Colonic mucosa (tissue), 4 donors: ENCODE data around the gene HMGN4. TPM values are rescaled to one million over a fixed set of nuclear protein-coding genes. Genes with fewer than 3 reads are reported as not detected.
"Not testable (repeated sequence)": the region's sequence is repeated elsewhere in the genome, so short reads cannot be mapped to it uniquely, and the experiment has no call there.

Experiments used
- DNase-seq: peaks from one replicate; pipeline ENCODE4 v3.0.0-alpha.2; 2020
- H3K27ac ChIP-seq: fragments of 200-600 bp; one replicate; pipeline ENCODE4 v1.8.0; 2021
- H3K27me3 ChIP-seq: fragments of 200-600 bp; one replicate; pipeline ENCODE4 v1.8.0; 2021
- H3K36me3 ChIP-seq: fragments of 200-600 bp; one replicate; pipeline ENCODE4 v1.8.0; 2021
- H3K4me1 ChIP-seq: fragments of 200-600 bp; one replicate; pipeline ENCODE4 v1.8.0; 2021; ENCODE audit warnings: mild to moderate bottlenecking
- H3K4me3 ChIP-seq: fragments of 200-600 bp; one replicate; pipeline ENCODE4 v1.8.0; 2021
- H3K9ac ChIP-seq, 2 donors: one replicate each; pipeline ENCODE4 v1.7.0; 2013; ENCODE audit warnings: control low read depth in 2 of 2, low read depth in 2 of 2, low read length in 2 of 2
- H3K9me3 ChIP-seq: fragments of 200-600 bp; one replicate; pipeline ENCODE4 v1.8.0; 2021
- CTCF ChIP-seq: fragments of 200-600 bp; IDR thresholded peaks from one replicate; pipeline ENCODE4 v1.8.0; 2022; ENCODE audit warnings: antibody characterized with exemption, mild to moderate bottlenecking
- intact Hi-C: fragments of 100-400 bp; cut with DNase I; formaldehyde crosslinking; loops from one replicate; pipeline ENCODE4 v1.14.1; 2022
- total RNA-seq, 2 donors: library from RNA; stranded (reverse); fragmentation: NEBNext Ultra II Directional in 1 of 2; extraction: Animal tissue kit (Norgen Biotek cat#: 25700) in 1 of 2; gene quantifications; one replicate each; pipeline ENCODE4 v1.2.1, GENCODE V29; 2021
- donor health status: healthy.
- donor health status: DM: no; HTN: no; CAD: no.
- donor health status: DM: no; HTN: no; CAD: no.

Gene HMGN4
- total RNA-seq, 2 donors from 2014 or later = 40.6 to 56.0 TPM

DNA sequence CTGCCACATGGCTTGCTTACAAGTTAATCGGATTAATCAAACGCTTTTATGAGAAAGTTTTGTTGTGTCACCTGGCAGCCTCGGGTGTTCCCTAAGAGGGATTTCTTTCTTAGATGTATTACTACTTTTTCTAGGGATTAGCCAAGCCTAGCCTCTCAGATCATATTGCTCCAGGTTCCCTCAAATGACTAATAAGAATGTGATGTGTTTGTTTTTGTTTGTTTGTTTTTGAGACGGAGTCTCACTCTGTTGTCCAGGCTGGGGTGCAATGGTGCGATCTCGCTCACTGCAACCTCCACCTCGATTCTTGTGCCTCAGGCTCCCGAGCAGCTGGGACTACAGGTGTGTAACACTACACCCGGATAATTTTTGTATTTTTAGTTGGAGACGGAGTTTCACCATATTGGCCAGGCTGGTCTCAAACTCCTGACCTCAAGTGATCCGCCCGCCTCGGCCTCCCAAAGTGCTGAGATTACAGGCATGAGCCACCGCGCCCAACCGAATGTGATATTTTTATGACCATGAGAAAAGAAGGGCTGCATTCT is 977 bp downstream of the HMGN4 start:
- Histone ChIP-seq H3K36me3 (no peaks in the 10 kb centered on the region), H3K9me3 (no peaks in the 10 kb centered on the region), H3K27ac (peak overlapping the region; percentile 93), H3K4me3 (peak overlapping the region; percentile 77), H3K4me1 (peaks cover 12% of the 10 kb centered on the region), H3K9ac (peak overlapping the region; percentile 72 to 94), H3K27me3 (no peaks in the 10 kb centered on the region)
- DNase-seq = no peak
- intact Hi-C loops = no loop called here
- TF ChIP-seq CTCF = no peak

DNA sequence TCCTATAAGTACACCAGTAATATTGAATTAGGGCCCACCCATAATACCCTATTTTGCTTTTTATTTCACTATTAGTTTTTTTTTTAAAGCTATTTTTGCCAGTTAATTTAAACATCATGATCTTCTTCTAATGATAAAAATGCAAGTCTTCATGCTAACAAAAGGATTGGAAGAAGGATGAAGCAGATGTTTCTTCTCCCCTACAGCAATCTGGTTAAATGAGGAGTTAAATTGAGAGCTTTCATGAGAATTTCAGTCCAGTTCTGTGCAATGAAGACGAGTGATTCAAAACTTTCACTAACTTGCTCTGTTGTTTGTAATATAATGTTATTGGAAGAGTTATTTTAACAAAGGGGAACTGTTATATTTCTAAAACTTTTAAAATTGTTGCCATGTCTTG is 3.4 kb downstream of the HMGN4 start:
- Histone ChIP-seq H3K4me3 (no peak overlapping the region), H3K4me1 (peaks cover 12% of the 10 kb centered on the region), H3K27ac (no peak overlapping the region), H3K9ac (no peak overlapping the region), H3K36me3 (no peaks in the 10 kb centered on the region), H3K9me3 (no peaks in the 10 kb centered on the region), H3K27me3 (no peaks in the 10 kb centered on the region)
- DNase-seq = no peak
- intact Hi-C loops = no loop called here
- TF ChIP-seq CTCF = no peak

- H3K9me3 ChIP-seq = no peaks in the 10 kb centered on the region
- H3K4me1 ChIP-seq = peaks cover 7% of the 10 kb centered on the region
- no peaks in the 10 kb centered on the region for H3K27me3 ChIP-seq
- H3K36me3 ChIP-seq = no peaks in the 10 kb centered on the region
- no peak overlapping the region for H3K27ac ChIP-seq
- no peak overlapping the region for H3K9ac ChIP-seq
- TF ChIP-seq CTCF = no peak
- no peak overlapping the region for H3K4me3 ChIP-seq
- no peak for DNase-seq
- intact Hi-C loops = no loop called here
These were observed 5.8 kb downstream of the HMGN4 start for GRCh38 chr6:26543953-26544352.

DNA sequence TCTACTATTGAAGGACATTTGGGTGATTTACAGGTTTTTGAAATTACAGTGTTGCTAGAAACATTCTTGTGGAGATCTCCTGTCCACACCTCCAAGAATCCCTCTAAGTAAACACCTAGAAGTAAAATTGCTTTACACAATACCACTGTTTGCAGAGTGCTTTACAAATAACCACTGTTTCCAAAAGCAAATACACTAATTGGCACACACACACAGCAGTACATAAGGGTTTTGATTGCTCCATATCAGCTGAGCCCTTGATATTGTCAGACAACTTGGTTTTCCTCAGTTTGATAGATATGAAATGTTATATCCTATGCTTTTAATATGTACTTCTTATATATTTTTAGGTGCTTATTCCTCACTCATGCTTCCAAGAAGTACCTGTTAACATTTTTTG is 6.3 kb downstream of the HMGN4 start:
- DNase-seq = no peak
- peaks cover 3% of the 10 kb centered on the region for H3K4me1 ChIP-seq
- H3K4me3 ChIP-seq = no peak overlapping the region
- no peak overlapping the region for H3K9ac ChIP-seq
- intact Hi-C loops = no loop called here
- H3K36me3 ChIP-seq = no peaks in the 10 kb centered on the region
- no peaks in the 10 kb centered on the region for H3K27me3 ChIP-seq
- TF ChIP-seq CTCF = no peak
- H3K27ac ChIP-seq = no peak overlapping the region
- no peaks in the 10 kb centered on the region for H3K9me3 ChIP-seq

DNA sequence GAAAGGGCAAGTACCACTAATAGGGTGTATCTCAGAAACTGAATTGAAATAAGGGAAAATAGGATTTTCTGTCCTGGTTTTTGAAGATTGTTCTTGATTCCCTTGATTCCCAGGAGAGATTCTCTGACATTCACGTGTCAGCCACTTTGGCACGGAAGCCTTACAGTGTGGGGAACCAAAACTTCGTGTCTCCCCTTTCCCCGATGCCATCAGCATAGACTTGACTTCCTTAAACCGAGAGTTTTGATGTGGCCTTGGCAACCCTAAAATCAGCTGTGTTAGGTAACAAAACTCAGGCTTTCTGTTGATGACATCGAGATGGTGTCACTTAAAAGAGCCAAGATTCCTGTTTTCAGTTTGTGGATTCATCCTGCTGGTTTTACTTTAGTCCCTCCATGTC is 7.5 kb downstream of the HMGN4 start:
- DNase-seq = no peak
- H3K27me3 ChIP-seq = no peaks in the 10 kb centered on the region
- no peak overlapping the region for H3K4me3 ChIP-seq
- H3K9ac ChIP-seq = no peak overlapping the region
- H3K36me3 ChIP-seq = no peaks in the 10 kb centered on the region
- H3K9me3 ChIP-seq = no peaks in the 10 kb centered on the region
- no peaks in the 10 kb centered on the region for H3K4me1 ChIP-seq
- no peak for TF ChIP-seq CTCF
- H3K27ac ChIP-seq = no peak overlapping the region
- intact Hi-C loops = no loop called here

GRCh38 chr6:26547363-26547762 is 9.2 kb downstream of the HMGN4 start:
- H3K4me3 ChIP-seq, DNase-seq, intact Hi-C loops, H3K27me3 ChIP-seq, H3K36me3 ChIP-seq, H3K9me3 ChIP-seq, H3K27ac ChIP-seq, H3K9ac ChIP-seq, H3K4me1 ChIP-seq: not testable (repeated sequence)
